PFSK-1 (cell line): ENCODE results near the gene IDH3A.

Experiments used
- FOXP2 ChIP-seq: optimal IDR thresholded peaks from 2 replicates; pipeline ENCODE3; 2011; ENCODE audit warnings: borderline replicate concordance, control low read depth, inconsistent platforms; ENCODE audit not compliant: insufficient read depth; ENCODE audit errors: extremely low read length, extremely low read depth
- POLR2AphosphoS5 ChIP-seq: IDR thresholded peaks from 2 replicates; pipeline ENCODE4 v1.6.1; 2012; ENCODE audit warnings: low read depth, mild to moderate bottlenecking, control low read depth, low read length, moderate library complexity
- REST ChIP-seq, 2 experiments: IDR thresholded peaks; 2 replicates each; pipeline versions ENCODE4 v1.6.1 to v1.8.0; 2011 to 2012; ENCODE audit warnings: low read depth in 2 of 2, low read length in 2 of 2, control low read depth in 1 of 2, inconsistent platforms in 1 of 2, mild to moderate bottlenecking in 1 of 2, moderate library complexity in 1 of 2; ENCODE audit not compliant: insufficient read depth in 1 of 2
- SIN3A ChIP-seq: IDR thresholded peaks from 2 replicates; pipeline ENCODE4 v1.6.1; 2012; ENCODE audit warnings: mild to moderate bottlenecking, low read length, moderate library complexity, borderline replicate concordance; ENCODE audit not compliant: insufficient read depth
- TAF1 ChIP-seq: IDR thresholded peaks from 2 replicates; pipeline ENCODE4 v1.6.1; 2012; ENCODE audit warnings: low read length, control low read depth, borderline replicate concordance; ENCODE audit not compliant: insufficient read depth

IDH3A gene

DNA sequence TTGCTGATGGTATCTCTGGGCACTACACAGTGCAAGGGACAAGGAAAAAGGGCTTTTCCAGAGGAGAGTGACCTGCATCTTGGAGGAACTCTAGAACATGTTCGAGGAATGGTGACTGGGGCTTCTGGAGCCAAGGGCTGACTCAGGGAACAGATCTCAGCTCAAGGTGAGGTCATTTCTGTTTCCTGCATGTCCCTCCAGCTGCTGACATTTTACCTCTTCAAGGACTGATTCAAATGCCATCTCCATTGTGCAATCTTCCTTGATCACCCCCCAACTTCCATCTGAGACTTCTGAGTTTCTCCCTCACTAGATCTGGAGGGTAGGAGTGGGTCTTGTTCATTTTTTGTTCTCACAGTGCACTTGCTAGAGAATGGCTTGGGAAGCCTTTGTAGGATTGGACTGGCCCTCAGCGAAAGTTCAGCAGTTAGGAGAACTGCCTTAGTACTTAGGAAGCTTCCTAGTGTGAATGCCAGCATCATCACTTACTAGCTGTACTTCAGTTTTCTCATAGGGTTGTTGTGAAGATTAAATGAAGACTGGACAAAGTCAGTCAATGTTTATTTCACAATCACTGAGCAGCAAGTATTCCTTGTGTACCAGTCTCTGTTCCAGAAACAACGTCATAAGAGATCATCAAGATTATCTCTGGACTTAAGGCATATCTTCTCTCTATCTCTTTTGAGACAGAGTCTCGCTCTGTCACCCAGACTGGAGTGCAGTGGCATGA, 2.6 kb upstream of the IDH3A start:
- TF ChIP-seq REST (IDR thresholded peaks at IDR 0.05; ENCODE audit: insufficient read depth in 1 of 2, low read depth in 2 of 2, low read length in 2 of 2): no peak
- TF ChIP-seq TAF1: no peak
- TF ChIP-seq FOXP2: no peak
- TF ChIP-seq POLR2AphosphoS5: no peak
- TF ChIP-seq SIN3A: no peak

DNA sequence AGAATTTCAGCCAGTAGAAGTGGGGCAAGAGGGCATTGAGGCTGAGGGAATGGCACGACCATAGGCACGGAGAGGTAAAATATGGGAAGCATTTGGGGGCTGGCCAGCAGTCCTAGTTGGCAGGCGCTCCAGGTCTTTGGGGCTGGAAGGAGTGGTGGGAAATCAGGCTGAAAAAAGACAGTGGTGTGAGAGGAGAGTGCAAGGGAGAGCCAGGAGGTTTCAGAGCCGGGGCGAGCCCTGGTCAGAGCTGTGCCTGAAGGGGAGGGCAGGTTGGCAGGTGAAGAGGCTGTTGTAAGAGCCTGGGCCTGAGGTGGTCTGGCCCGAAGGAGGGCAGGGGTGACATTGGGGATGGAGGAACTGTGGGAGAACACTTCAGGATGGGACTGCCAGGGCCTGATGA, 1.6 kb upstream of the IDH3A start:
- TF ChIP-seq SIN3A: no peak
- no peak for TF ChIP-seq POLR2AphosphoS5
- no peak for TF ChIP-seq TAF1
- no peak for TF ChIP-seq FOXP2
- TF ChIP-seq REST (IDR thresholded peaks at IDR 0.05; ENCODE audit: insufficient read depth in 1 of 2, low read depth in 2 of 2, low read length in 2 of 2): no peak

DNA sequence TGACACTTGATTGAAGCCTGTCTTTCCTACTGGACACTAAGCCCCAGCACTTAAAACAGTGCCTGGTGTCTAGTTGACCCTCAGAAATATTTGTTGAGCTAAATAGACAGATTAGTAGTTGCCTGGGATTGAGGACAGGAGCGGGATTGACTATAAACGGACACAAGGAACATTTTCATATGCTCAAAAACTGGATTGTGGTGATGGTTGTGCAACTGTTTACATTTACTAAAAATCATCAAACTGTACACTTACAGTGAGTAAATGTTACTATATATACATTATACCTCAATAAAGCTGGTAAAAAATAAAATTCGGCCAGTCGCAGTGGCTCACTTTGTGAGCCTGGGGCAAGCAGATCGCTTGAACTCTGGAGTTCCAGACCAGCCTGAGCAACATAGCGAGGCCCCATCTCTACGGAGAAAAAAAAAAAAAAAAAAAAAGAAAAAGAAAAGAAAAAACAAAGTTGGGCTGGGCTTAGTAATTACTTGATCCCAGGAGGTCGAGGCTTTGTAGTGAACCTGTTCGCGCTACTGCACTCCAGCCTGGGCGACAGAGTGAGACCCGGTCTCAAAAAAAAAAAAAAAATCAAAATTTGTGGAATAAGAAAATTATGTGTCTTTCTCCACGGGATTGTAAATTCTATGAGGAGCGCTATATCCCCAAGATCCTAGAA, 632 bp upstream of the IDH3A start:
- no peak for TF ChIP-seq TAF1
- TF ChIP-seq REST (IDR thresholded peaks at IDR 0.05; ENCODE audit: insufficient read depth in 1 of 2, low read depth in 2 of 2, low read length in 2 of 2): no peak
- TF ChIP-seq FOXP2: no peak
- no peak for TF ChIP-seq SIN3A
- TF ChIP-seq POLR2AphosphoS5: no peak

GRCh38 chr15:78149805-78150751, 916 bp downstream of the IDH3A start:
- TF ChIP-seq FOXP2 (no peak), SIN3A (no peak), REST (IDR thresholded peaks at IDR 0.05; ENCODE audit: insufficient read depth in 1 of 2, low read depth in 2 of 2, low read length in 2 of 2) (no peak), POLR2AphosphoS5 (no peak), TAF1 (no peak)
